ENCODE results near the gene ANKRD12. TPM values are rescaled to one million over a fixed set of nuclear protein-coding genes. Genes with fewer than 3 reads are reported as not detected.

The ANKRD12 gene
- total and polyA plus RNA-seq, 4 donors = 2.7 to 59.7 (median 17.3) TPM

GRCh38 chr18:9232977-9233376, 96.4 kb downstream of the ANKRD12 start (continued):
- TF ChIP-seq JUND (IDR thresholded peaks at IDR 0.05) (no peak), RAD21 (IDR thresholded peaks at IDR 0.05) (no peak)

- Histone ChIP-seq H3K36me3 (ENCODE audit: control insufficient read depth in 4 of 4, insufficient read depth in 3 of 4, low read depth in 1 of 4, low read length in 3 of 4) (peaks cover 0 to 20% (median 13%) of the 10 kb centered on the region in 4 donors), H3K9me3 (ENCODE audit: control insufficient read depth in 4 of 4, low read length in 3 of 4) (no peaks in the 10 kb centered on the region)
These were observed 97.3 kb downstream of the ANKRD12 start for GRCh38 chr18:9233771-9234440.

GRCh38 chr18:9234528-9234927, 97.9 kb downstream of the ANKRD12 start:
- no peak overlapping the region for H3K4me3 ChIP-seq (ENCODE audit: low read depth in 1 of 3, low read length in 3 of 3)
- no peaks in the 10 kb centered on the region for H3K9me3 ChIP-seq (ENCODE audit: control insufficient read depth in 4 of 4, low read length in 3 of 4)
- no peak overlapping the region for H3K9ac ChIP-seq (ENCODE audit: low read depth in 1 of 2, low read length in 2 of 2)
- H3K36me3 ChIP-seq (ENCODE audit: control insufficient read depth in 4 of 4, insufficient read depth in 3 of 4, low read depth in 1 of 4, low read length in 3 of 4) = peaks cover 0 to 20% (median 13%) of the 10 kb centered on the region in 4 donors
- 99% methylated on average over 4 of the region's 4 CpGs for WGBS
- no peak overlapping the region for H3K27ac ChIP-seq (ENCODE audit: low read depth in 1 of 2, low read length in 2 of 2)
- no peak for DNase-seq (ENCODE audit: low spot score)
- TF ChIP-seq RXRA (IDR thresholded peaks at IDR 0.05) = no peak
- no peak for TF ChIP-seq RAD21 (IDR thresholded peaks at IDR 0.05)
- TF ChIP-seq REST (IDR thresholded peaks at IDR 0.05) = no peak
- no peak for TF ChIP-seq EGR1 (IDR thresholded peaks at IDR 0.05; ENCODE audit: low read depth in 2 of 2)
- TF ChIP-seq JUND (IDR thresholded peaks at IDR 0.05) = no peak
- no peak for TF ChIP-seq SP1 (IDR thresholded peaks at IDR 0.05)
- TF ChIP-seq FOXA2 (IDR thresholded peaks at IDR 0.05) = no peak
- no peak for TF ChIP-seq NR2F2 (IDR thresholded peaks at IDR 0.05)
- no peak for TF ChIP-seq CTCF (IDR thresholded peaks at IDR 0.05; ENCODE audit: low read depth, low read length, missing input control)
- H3K27me3 ChIP-seq (ENCODE audit: control insufficient read depth in 4 of 4, insufficient read depth in 4 of 4, low read length in 3 of 4) = no peaks in the 10 kb centered on the region
- no peaks in the 10 kb centered on the region for H3K4me1 ChIP-seq (ENCODE audit: control insufficient read depth in 4 of 4, insufficient read depth in 4 of 4, low read length in 3 of 4)

More at GRCh38 chr18:9233771-9234440, 97.3 kb downstream of the ANKRD12 start:
- no peak overlapping the region for H3K9ac ChIP-seq (ENCODE audit: low read depth in 1 of 2, low read length in 2 of 2)
- no peak overlapping the region for H3K4me3 ChIP-seq (ENCODE audit: low read depth in 1 of 3, low read length in 3 of 3)
- H3K27me3 ChIP-seq (ENCODE audit: control insufficient read depth in 4 of 4, insufficient read depth in 4 of 4, low read length in 3 of 4) = no peaks in the 10 kb centered on the region
- TF ChIP-seq HNF4A (conservative IDR thresholded peaks at IDR 0.05) = no peak
- no peak for TF ChIP-seq SP1 (IDR thresholded peaks at IDR 0.05)
- 97% methylated on average over 10 of the region's 10 CpGs for WGBS
- no peak overlapping the region for H3K27ac ChIP-seq (ENCODE audit: low read depth in 1 of 2, low read length in 2 of 2)
- H3K4me1 ChIP-seq (ENCODE audit: control insufficient read depth in 4 of 4, insufficient read depth in 4 of 4, low read length in 3 of 4) = no peaks in the 10 kb centered on the region
- no peak for DNase-seq (ENCODE audit: low spot score)

- WGBS = 82% methylated on average over 2 of the region's 2 CpGs
- no peak for DNase-seq (ENCODE audit: low spot score)
- Histone ChIP-seq H3K36me3 (ENCODE audit: control insufficient read depth in 4 of 4, insufficient read depth in 3 of 4, low read depth in 1 of 4, low read length in 3 of 4) (peaks cover 1 to 19% (median 14%) of the 10 kb centered on the region in 4 donors), H3K4me1 (ENCODE audit: control insufficient read depth in 4 of 4, insufficient read depth in 4 of 4, low read length in 3 of 4) (no peaks in the 10 kb centered on the region), H3K27me3 (ENCODE audit: control insufficient read depth in 4 of 4, insufficient read depth in 4 of 4, low read length in 3 of 4) (no peaks in the 10 kb centered on the region), H3K4me3 (ENCODE audit: low read depth in 1 of 3, low read length in 3 of 3) (no peak overlapping the region), H3K27ac (ENCODE audit: low read depth in 1 of 2, low read length in 2 of 2) (no peak overlapping the region), H3K9me3 (ENCODE audit: control insufficient read depth in 4 of 4, low read length in 3 of 4) (no peaks in the 10 kb centered on the region), H3K9ac (ENCODE audit: low read depth in 1 of 2, low read length in 2 of 2) (no peak overlapping the region)
- TF ChIP-seq SP1 (IDR thresholded peaks at IDR 0.05) (no peak), MAX (IDR thresholded peaks at IDR 0.05) (no peak), JUND (IDR thresholded peaks at IDR 0.05) (no peak), ATF3 (IDR thresholded peaks at IDR 0.05) (no peak), EGR1 (IDR thresholded peaks at IDR 0.05; ENCODE audit: low read depth in 2 of 2) (no peak), RXRA (IDR thresholded peaks at IDR 0.05) (no peak), FOXA2 (IDR thresholded peaks at IDR 0.05) (no peak), FOXA1 (IDR thresholded peaks at IDR 0.05) (no peak), CTCF (IDR thresholded peaks at IDR 0.05; ENCODE audit: low read depth, low read length, missing input control) (no peak), ZBTB33 (IDR thresholded peaks at IDR 0.05) (no peak), HNF4G (IDR thresholded peaks at IDR 0.05) (no peak)
These were observed 101.4 kb downstream of the ANKRD12 start for GRCh38 chr18:9237981-9238380.

All from liver (tissue), 9 donors.